HCT116 (cell line): Measurements from ENCODE around the gene INTS2. TPM values are rescaled to one million over a fixed set of nuclear protein-coding genes. Genes with fewer than 3 reads are reported as not detected.

Source experiments
- ATAC-seq: fragments of 200-7000 bp; cut with Tn5 transposase; 2 replicates; pipeline ENCODE4 v1.9.1; 2020; ENCODE audit warnings: mild to moderate bottlenecking, moderate library complexity
- BruUV-seq: library from RNA; stranded (reverse); fragments of 400-500 nt; replicated peaks from 2 replicates; lab custom pipeline; 2021; lab: Mats Ljungman, UMichigan
- CTCF ChIA-PET: fragments of 300-600 bp; sonication (Branson Sonifier 250); formaldehyde crosslinking; loops from one replicate; lab custom pipeline; 2021; ENCODE audit warnings: antibody characterized with exemption; lab: Charles Lee
- POLR2A ChIA-PET: fragments of 300-600, 350-600 bp; sonication (Branson Sonifier 250); formaldehyde crosslinking; loops from one replicate; lab custom pipeline; 2021; ENCODE audit warnings: antibody characterized with exemption; lab: Charles Lee
- RAD21 ChIA-PET, 2 experiments: fragments of 300-600 bp; sonication (Branson Sonifier 250); formaldehyde crosslinking; loops; one replicate each; lab custom pipeline; 2023; ENCODE audit warnings: low total read pairs in 2 of 2; ENCODE audit not compliant: uncharacterized antibody in 2 of 2, unreplicated experiment in 2 of 2, low non-redundant PET in 1 of 2; lab: Charles Lee
- DNase-seq: peaks from one replicate; pipeline ENCODE4 v3.0.0-alpha.2; 2010; ENCODE audit warnings: low read depth, low spot score
- H2AFZ ChIP-seq: fragments of 200-600 bp; shearing (Covaris generic), sonication (generic); 2 replicates; pipeline ENCODE4 v1.6.1; 2017; ENCODE audit warnings: low read depth, mixed run types, mixed read lengths, antibody characterized with exemption, low read length; ENCODE audit not compliant: poor library complexity, severe bottlenecking
- H3K27ac ChIP-seq: 2 replicates; pipeline ENCODE4 v1.5.1; 2012; ENCODE audit warnings: low read depth, low read length
- H3K27me3 ChIP-seq: fragments of 200-600 bp; sonication (generic); 2 replicates; pipeline ENCODE4 v1.6.1; 2016; ENCODE audit warnings: mixed run types, low read length, mixed read lengths; ENCODE audit not compliant: insufficient read depth
- H3K36me3 ChIP-seq, 2 experiments: fragments of 200-500 bp in 1 of 2; fragments of 200-600 bp in 1 of 2; sonication (Bioruptor generic) in 1 of 2; sonication (generic) in 1 of 2; 2 replicates each; pipeline versions ENCODE4 v1.5.1 to v1.6.1; 2014 to 2016; ENCODE audit warnings: low read length in 2 of 2, inconsistent platforms in 1 of 2, mixed read lengths in 1 of 2, mixed run types in 1 of 2; ENCODE audit not compliant: insufficient read depth in 2 of 2, control insufficient read depth in 1 of 2
- H3K4me1 ChIP-seq, 2 experiments: fragments of 200-600 bp in 1 of 2; sonication (generic) in 1 of 2; 2 replicates each; pipeline versions ENCODE4 v1.5.1 to v1.6.1; 2012 to 2017; ENCODE audit warnings: low read length in 2 of 2, inconsistent platforms in 1 of 2, mild to moderate bottlenecking in 1 of 2, mixed read lengths in 1 of 2, mixed run types in 1 of 2, moderate library complexity in 1 of 2; ENCODE audit not compliant: insufficient read depth in 2 of 2, control insufficient read depth in 1 of 2
- H3K4me2 ChIP-seq: fragments of 200-600 bp; sonication (generic); 2 replicates; pipeline ENCODE4 v1.6.1; 2017; ENCODE audit warnings: mixed run types, low read length, mixed read lengths
- H3K4me3 ChIP-seq, 2 experiments: fragments of 200-600 bp in 1 of 2; sonication (generic) in 1 of 2; replicated peaks in 1 of 2; 2 replicates each; pipeline ENCODE4 v1.5.1; 2011 to 2016; ENCODE audit warnings: low read length in 2 of 2, control low read depth in 1 of 2, low read depth in 1 of 2, mild to moderate bottlenecking in 1 of 2, mixed read lengths in 1 of 2, mixed run types in 1 of 2
- H3K79me2 ChIP-seq: fragments of 200-600 bp; sonication (generic); 2 replicates; pipeline ENCODE4 v1.6.1; 2017; ENCODE audit warnings: mild to moderate bottlenecking, mixed run types, low read length, moderate library complexity, mixed read lengths; ENCODE audit not compliant: insufficient read depth
- H3K9ac ChIP-seq: fragments of 200-600 bp; sonication (generic); 2 replicates; pipeline ENCODE4 v1.6.1; 2016; ENCODE audit warnings: low read length, mixed read lengths
- H3K9me2 ChIP-seq: fragments of 200-600 bp; sonication (generic), shearing (Covaris generic); 2 replicates; pipeline ENCODE4 v1.6.1; 2017; ENCODE audit warnings: mixed run types, mild to moderate bottlenecking, moderate library complexity; ENCODE audit not compliant: insufficient read depth
- H3K9me3 ChIP-seq, 2 experiments: fragments of 200-500 bp in 1 of 2; fragments of 200-600 bp in 1 of 2; sonication (Bioruptor generic) in 1 of 2; sonication (generic) in 1 of 2; 2 replicates each; pipeline ENCODE4 v1.6.1; 2014 to 2017; ENCODE audit warnings: low read length in 2 of 2, mixed read lengths in 2 of 2, inconsistent platforms in 1 of 2, low read depth in 1 of 2, mild to moderate bottlenecking in 1 of 2, mixed run types in 1 of 2, moderate library complexity in 1 of 2; ENCODE audit not compliant: control insufficient read depth in 1 of 2, insufficient read depth in 1 of 2
- H4K20me1 ChIP-seq: fragments of 200-600 bp; sonication (generic), shearing (Covaris generic); 2 replicates; pipeline ENCODE4 v1.6.1; 2017; ENCODE audit warnings: mixed run types, mild to moderate bottlenecking, moderate library complexity; ENCODE audit not compliant: insufficient read depth
- CEBPB ChIP-seq: IDR thresholded peaks from 2 replicates; pipeline ENCODE4 v1.6.1; 2012; ENCODE audit warnings: low read depth
- EZH2 ChIP-seq: fragments of 200-600 bp; sonication (generic); IDR thresholded peaks from 2 replicates; pipeline ENCODE4 v1.6.1; 2017; ENCODE audit warnings: antibody characterized with exemption, mixed run types
- EZH2phosphoT487 ChIP-seq: fragments of 200-600 bp; IDR thresholded peaks from 2 replicates; pipeline ENCODE4 v1.6.1; 2018; ENCODE audit warnings: antibody characterized with exemption, borderline replicate concordance
- FOSL1 ChIP-seq: IDR thresholded peaks from 2 replicates; pipeline ENCODE4 v1.6.1; 2012; ENCODE audit warnings: low read depth
- POLR2A ChIP-seq: IDR thresholded peaks from 2 replicates; pipeline ENCODE4 v1.7.0; 2011; ENCODE audit warnings: borderline replicate concordance; ENCODE audit not compliant: insufficient read depth, insufficient read length; ENCODE audit errors: extremely low read depth
- SP1 ChIP-seq: IDR thresholded peaks from 2 replicates; pipeline ENCODE4 v1.6.1; 2012; ENCODE audit warnings: low read depth
- YY1 ChIP-seq: IDR thresholded peaks from 2 replicates; pipeline ENCODE4 v1.6.1; 2011; ENCODE audit warnings: low read length, low read depth, moderate library complexity, mild to moderate bottlenecking; ENCODE audit not compliant: insufficient replicate concordance; ENCODE audit errors: extremely low read depth
- intact Hi-C: fragments of 100-400 bp; cut with micrococcal nuclease; formaldehyde crosslinking; loops from 2 replicates; pipeline ENCODE4 v1.10.0; 2022
- total RNA-seq: library from RNA; stranded (reverse); gene quantifications from one replicate; pipeline ENCODE4 v1.2.1, GENCODE V29; 2021; ENCODE audit not compliant: unreplicated experiment
- TF ChIP-seq, protein P1 (sequence below): IDR thresholded peaks from 2 replicates; pipeline ENCODE4 v1.6.1; 2011; ENCODE audit warnings: mild to moderate bottlenecking, low read length, moderate library complexity; ENCODE audit not compliant: insufficient replicate concordance; ENCODE audit errors: extremely low read depth
- TF ChIP-seq, protein P2 (sequence below): IDR thresholded peaks from 2 replicates; pipeline ENCODE4 v1.6.1; 2012; ENCODE audit warnings: low read depth
- TF ChIP-seq, protein P3 (sequence below): IDR thresholded peaks from 2 replicates; pipeline ENCODE4 v1.6.1; 2012
- TF ChIP-seq, protein P4 (sequence below), 3 experiments: fragments of 200-600 bp in 1 of 3; sonication (generic) in 1 of 3; IDR thresholded peaks in 2 of 3; conservative IDR thresholded peaks in 1 of 3; 2 replicates each; pipeline ENCODE4 v1.5.1; 2012 to 2017; ENCODE audit warnings: low read depth in 2 of 3, low read length in 2 of 3, antibody characterized with exemption in 1 of 3, borderline replicate concordance in 1 of 3, control low read depth in 1 of 3, mild to moderate bottlenecking in 1 of 3, mixed read lengths in 1 of 3, mixed run types in 1 of 3, moderate library complexity in 1 of 3; ENCODE audit not compliant: insufficient read depth in 1 of 3

INTS2 gene
- total RNA-seq, 1 experiment from 2014 or later, result 40.5 TPM

DNA sequence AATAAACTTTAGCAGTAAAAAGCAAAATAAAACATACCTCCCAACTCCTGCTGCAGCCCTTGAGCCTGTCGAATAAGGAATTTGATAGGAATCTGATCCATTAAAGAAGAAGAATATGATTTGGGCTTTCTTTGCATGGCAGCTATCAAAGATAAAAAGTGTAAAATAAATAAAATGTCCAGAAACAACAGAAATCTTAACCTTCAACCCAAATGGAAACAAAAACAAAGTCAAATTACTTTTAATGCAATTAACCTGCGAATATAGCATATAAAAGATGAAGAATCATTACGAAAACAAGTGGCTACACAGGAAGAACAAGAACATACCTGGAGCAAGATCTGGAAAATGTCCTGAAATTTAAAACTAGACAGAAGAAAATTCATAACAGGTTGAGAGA is 42.9 kb downstream of the INTS2 start (continued):
- TF ChIP-seq, protein P1, sequence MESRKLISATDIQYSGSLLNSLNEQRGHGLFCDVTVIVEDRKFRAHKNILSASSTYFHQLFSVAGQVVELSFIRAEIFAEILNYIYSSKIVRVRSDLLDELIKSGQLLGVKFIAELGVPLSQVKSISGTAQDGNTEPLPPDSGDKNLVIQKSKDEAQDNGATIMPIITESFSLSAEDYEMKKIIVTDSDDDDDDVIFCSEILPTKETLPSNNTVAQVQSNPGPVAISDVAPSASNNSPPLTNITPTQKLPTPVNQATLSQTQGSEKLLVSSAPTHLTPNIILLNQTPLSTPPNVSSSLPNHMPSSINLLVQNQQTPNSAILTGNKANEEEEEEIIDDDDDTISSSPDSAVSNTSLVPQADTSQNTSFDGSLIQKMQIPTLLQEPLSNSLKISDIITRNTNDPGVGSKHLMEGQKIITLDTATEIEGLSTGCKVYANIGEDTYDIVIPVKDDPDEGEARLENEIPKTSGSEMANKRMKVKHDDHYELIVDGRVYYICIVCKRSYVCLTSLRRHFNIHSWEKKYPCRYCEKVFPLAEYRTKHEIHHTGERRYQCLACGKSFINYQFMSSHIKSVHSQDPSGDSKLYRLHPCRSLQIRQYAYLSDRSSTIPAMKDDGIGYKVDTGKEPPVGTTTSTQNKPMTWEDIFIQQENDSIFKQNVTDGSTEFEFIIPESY, result no peak
- TF ChIP-seq YY1 (no peak), EZH2 (no peak)

DNA sequence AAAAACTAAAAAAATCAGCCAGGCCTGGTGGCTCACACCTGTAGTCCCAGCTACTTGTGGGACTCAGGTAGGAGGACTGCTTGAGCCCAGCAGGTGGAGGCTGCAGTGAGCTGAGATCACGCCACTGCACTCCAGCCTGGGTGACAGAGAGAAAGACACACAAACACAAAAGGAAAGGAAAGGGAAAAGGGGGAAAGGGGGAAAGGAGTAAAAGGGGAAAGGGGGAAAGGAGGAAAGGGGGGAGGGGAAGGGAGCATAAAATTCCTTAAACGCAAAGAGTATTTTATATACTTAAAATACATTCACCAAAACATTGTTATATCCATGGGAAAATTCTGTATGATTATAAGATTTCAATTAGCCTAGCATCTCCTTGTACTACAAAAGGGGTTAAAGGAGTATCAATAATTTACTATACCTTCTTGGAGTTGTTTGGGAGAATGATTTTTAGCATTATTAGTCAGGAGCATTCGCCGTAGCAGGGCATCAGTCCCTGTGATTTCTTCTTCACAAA is 47.1 kb downstream of the INTS2 start:
- Histone ChIP-seq H3K4me2 (no peak overlapping the region), H3K36me3 (peaks cover 24 to 44% of the 10 kb centered on the region in 2 experiments; a peak in 3 of 4 replicates), H4K20me1 (no peaks in the 10 kb centered on the region), H3K4me3 (no peak overlapping the region), H3K9me3 (no peaks in the 10 kb centered on the region), H3K79me2 (no peaks in the 10 kb centered on the region), H2AFZ (no peak overlapping the region), H3K9ac (no peak overlapping the region), H3K4me1 (no peaks in the 10 kb centered on the region), H3K9me2 (no peaks in the 10 kb centered on the region), H3K27me3 (no peaks in the 10 kb centered on the region), H3K27ac (no peak overlapping the region)
- intact Hi-C loops, result no loop called here
- no TSS peak for BruUV-seq
- TF ChIP-seq CEBPB (no peak), FOSL1 (no peak), SP1 (no peak), POLR2A (no peak), EZH2phosphoT487 (no peak)
- TF ChIP-seq, protein P2, sequence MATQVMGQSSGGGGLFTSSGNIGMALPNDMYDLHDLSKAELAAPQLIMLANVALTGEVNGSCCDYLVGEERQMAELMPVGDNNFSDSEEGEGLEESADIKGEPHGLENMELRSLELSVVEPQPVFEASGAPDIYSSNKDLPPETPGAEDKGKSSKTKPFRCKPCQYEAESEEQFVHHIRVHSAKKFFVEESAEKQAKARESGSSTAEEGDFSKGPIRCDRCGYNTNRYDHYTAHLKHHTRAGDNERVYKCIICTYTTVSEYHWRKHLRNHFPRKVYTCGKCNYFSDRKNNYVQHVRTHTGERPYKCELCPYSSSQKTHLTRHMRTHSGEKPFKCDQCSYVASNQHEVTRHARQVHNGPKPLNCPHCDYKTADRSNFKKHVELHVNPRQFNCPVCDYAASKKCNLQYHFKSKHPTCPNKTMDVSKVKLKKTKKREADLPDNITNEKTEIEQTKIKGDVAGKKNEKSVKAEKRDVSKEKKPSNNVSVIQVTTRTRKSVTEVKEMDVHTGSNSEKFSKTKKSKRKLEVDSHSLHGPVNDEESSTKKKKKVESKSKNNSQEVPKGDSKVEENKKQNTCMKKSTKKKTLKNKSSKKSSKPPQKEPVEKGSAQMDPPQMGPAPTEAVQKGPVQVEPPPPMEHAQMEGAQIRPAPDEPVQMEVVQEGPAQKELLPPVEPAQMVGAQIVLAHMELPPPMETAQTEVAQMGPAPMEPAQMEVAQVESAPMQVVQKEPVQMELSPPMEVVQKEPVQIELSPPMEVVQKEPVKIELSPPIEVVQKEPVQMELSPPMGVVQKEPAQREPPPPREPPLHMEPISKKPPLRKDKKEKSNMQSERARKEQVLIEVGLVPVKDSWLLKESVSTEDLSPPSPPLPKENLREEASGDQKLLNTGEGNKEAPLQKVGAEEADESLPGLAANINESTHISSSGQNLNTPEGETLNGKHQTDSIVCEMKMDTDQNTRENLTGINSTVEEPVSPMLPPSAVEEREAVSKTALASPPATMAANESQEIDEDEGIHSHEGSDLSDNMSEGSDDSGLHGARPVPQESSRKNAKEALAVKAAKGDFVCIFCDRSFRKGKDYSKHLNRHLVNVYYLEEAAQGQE, result no peak
- TF ChIP-seq, protein P3, sequence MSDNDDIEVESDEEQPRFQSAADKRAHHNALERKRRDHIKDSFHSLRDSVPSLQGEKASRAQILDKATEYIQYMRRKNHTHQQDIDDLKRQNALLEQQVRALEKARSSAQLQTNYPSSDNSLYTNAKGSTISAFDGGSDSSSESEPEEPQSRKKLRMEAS, result no peak
- TF ChIP-seq, protein P4, sequence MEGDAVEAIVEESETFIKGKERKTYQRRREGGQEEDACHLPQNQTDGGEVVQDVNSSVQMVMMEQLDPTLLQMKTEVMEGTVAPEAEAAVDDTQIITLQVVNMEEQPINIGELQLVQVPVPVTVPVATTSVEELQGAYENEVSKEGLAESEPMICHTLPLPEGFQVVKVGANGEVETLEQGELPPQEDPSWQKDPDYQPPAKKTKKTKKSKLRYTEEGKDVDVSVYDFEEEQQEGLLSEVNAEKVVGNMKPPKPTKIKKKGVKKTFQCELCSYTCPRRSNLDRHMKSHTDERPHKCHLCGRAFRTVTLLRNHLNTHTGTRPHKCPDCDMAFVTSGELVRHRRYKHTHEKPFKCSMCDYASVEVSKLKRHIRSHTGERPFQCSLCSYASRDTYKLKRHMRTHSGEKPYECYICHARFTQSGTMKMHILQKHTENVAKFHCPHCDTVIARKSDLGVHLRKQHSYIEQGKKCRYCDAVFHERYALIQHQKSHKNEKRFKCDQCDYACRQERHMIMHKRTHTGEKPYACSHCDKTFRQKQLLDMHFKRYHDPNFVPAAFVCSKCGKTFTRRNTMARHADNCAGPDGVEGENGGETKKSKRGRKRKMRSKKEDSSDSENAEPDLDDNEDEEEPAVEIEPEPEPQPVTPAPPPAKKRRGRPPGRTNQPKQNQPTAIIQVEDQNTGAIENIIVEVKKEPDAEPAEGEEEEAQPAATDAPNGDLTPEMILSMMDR (IDR thresholded peaks at IDR 0.05 in 2 of 3, conservative IDR thresholded peaks at IDR 0.05 in 1 of 3; ENCODE audit: borderline replicate concordance in 1 of 3, insufficient read depth in 1 of 3, low read depth in 2 of 3, low read length in 2 of 3), result no peak
- ChIA-PET POLR2A (no interaction called here), RAD21 (no interaction called here), CTCF (no interaction called here)
- no peak for DNase-seq
- no peak for ATAC-seq
